K562 (cell line): ENCODE measurements around the gene GLIPR1L1. TPM values are rescaled to one million over a fixed set of nuclear protein-coding genes. Genes with fewer than 3 reads are reported as not detected.

Experiments
- ATAC-seq: fragments of 200-7000 bp; cut with Tn5 transposase; 3 replicates; pipeline ENCODE4 v1.9.1; 2020; ENCODE audit warnings: moderate library complexity
- BruUV-seq: library from RNA; stranded (reverse); fragments of 400-500 nt; replicated peaks from 2 replicates; lab custom pipeline; 2021; lab: Mats Ljungman, UMichigan
- CTCF ChIA-PET: fragments of 300-600 bp; formaldehyde crosslinking; extraction: SDS; loops from one replicate; lab custom pipeline; 2021; ENCODE audit warnings: low intra/inter-chr PET ratio; lab: Yijun Ruan, JAX
- POLR2A ChIA-PET: fragments of 300-600, 350-650 bp; sonication (Branson Sonifier 250); formaldehyde crosslinking; extraction: SDS; loops from one replicate; lab custom pipeline; 2021; ENCODE audit warnings: antibody characterized with exemption, inconsistent platforms; lab: Yijun Ruan, JAX
- DNase-seq, 4 experiments: peaks; one replicate each; pipeline versions ENCODE4 v3.0.0 to v3.0.0-alpha.2; 2011 to 2018; ENCODE audit warnings: low spot score in 3 of 4, mixed read lengths in 3 of 4; ENCODE audit errors: extremely low read depth in 1 of 4
- FAIRE-seq: peaks from 2 replicates; lab custom pipeline; 2011; peaks lifted over from hg19 to GRCh38; lab: Jason Lieb, UNC
- H2AFZ ChIP-seq: 2 replicates; pipeline ENCODE4 v1.6.0; 2011; ENCODE audit warnings: low read depth, low read length, control low read depth, inconsistent platforms
- H3K27ac ChIP-seq: fragments of 200-600 bp; 3 replicates; pipeline ENCODE4 v1.8.0; 2011; ENCODE audit warnings: low read depth, mild to moderate bottlenecking, control low read depth, inconsistent platforms, low read length, moderate library complexity, mixed read lengths; ENCODE audit errors: extremely low read depth
- H3K27me3 ChIP-seq, 2 experiments: fragments of 300-600 bp in 1 of 2; 2 replicates in 1 of 2; 3 replicates in 1 of 2; pipeline versions ENCODE4 v1.6.0 to v1.8.0; 2011; ENCODE audit warnings: inconsistent platforms in 2 of 2, low read length in 2 of 2, mild to moderate bottlenecking in 1 of 2, mixed read lengths in 1 of 2, moderate library complexity in 1 of 2; ENCODE audit not compliant: control insufficient read depth in 2 of 2, insufficient read depth in 2 of 2
- H3K36me3 ChIP-seq: fragments of 300-600 bp; 3 replicates; pipeline ENCODE4 v1.8.0; 2011; ENCODE audit warnings: mild to moderate bottlenecking, low read length, inconsistent platforms; ENCODE audit not compliant: control insufficient read depth, insufficient read depth
- H3K4me1 ChIP-seq, 2 experiments: fragments of 200-600 bp in 1 of 2; replicated peaks in 1 of 2; 2 replicates in 1 of 2; 3 replicates in 1 of 2; pipeline versions ENCODE4 v1.5.1 to v1.8.0; 2011; ENCODE audit warnings: inconsistent platforms in 2 of 2, low read length in 2 of 2, mild to moderate bottlenecking in 1 of 2, mixed read lengths in 1 of 2, moderate library complexity in 1 of 2; ENCODE audit not compliant: control insufficient read depth in 2 of 2, insufficient read depth in 2 of 2
- H3K4me2 ChIP-seq: 2 replicates; pipeline ENCODE4 v1.6.1; 2011; ENCODE audit warnings: low read length, control low read depth, inconsistent platforms, mixed read lengths; ENCODE audit not compliant: insufficient read depth
- H3K4me3 ChIP-seq: fragments of 200-600 bp; sonication (generic), shearing (Covaris generic); 2 replicates; pipeline ENCODE4 v1.5.1; 2016; ENCODE audit warnings: control low read depth, inconsistent platforms
- H3K79me2 ChIP-seq: fragments of 200-600 bp; 3 replicates; pipeline ENCODE4 v1.8.0; 2011; ENCODE audit warnings: low read length, inconsistent platforms; ENCODE audit not compliant: control insufficient read depth, insufficient read depth
- H3K9ac ChIP-seq, 2 experiments: 2 replicates each; pipeline versions ENCODE4 v1.6.0 to v1.6.1; 2011; ENCODE audit warnings: low read depth in 2 of 2, low read length in 2 of 2, control low read depth in 1 of 2, inconsistent platforms in 1 of 2, mild to moderate bottlenecking in 1 of 2, mixed read lengths in 1 of 2; ENCODE audit not compliant: insufficient read depth in 1 of 2
- H3K9me1 ChIP-seq: one replicate; pipeline ENCODE4 v1.6.0; 2011; ENCODE audit warnings: inconsistent platforms, mild to moderate bottlenecking, low read length, moderate library complexity; ENCODE audit not compliant: control insufficient read depth, insufficient read depth
- H3K9me3 ChIP-seq: replicated peaks from 2 replicates; pipeline ENCODE4 v1.5.1; 2011; ENCODE audit warnings: low read depth, low read length, inconsistent platforms; ENCODE audit not compliant: control insufficient read depth, insufficient read depth
- H4K20me1 ChIP-seq: replicated peaks from 2 replicates; pipeline ENCODE4 v1.6.1; 2011; ENCODE audit warnings: low read length, inconsistent platforms, mixed read lengths; ENCODE audit not compliant: control insufficient read depth, insufficient read depth
- ATF3 ChIP-seq, 2 experiments: fragments of 450-650 bp in 1 of 2; sonication (generic) in 1 of 2; formaldehyde crosslinking in 1 of 2; IDR thresholded peaks in 1 of 2; conservative IDR thresholded peaks in 1 of 2; 2 replicates each; pipeline versions ENCODE4 v1.6.1 to v1.8.1; 2016 to 2023; ENCODE audit warnings: mild to moderate bottlenecking in 2 of 2, moderate library complexity in 2 of 2, inconsistent platforms in 1 of 2, missing genetic modification reagents in 1 of 2
- C11orf30 ChIP-seq: fragments of 450-650 bp; IDR thresholded peaks from 2 replicates; pipeline ENCODE4 v1.6.1; 2016; ENCODE audit warnings: low read depth, mild to moderate bottlenecking
- FOSL1 ChIP-seq: fragments of 200-800 bp; sonication (Bioruptor generic); conservative IDR thresholded peaks from 2 replicates; pipeline ENCODE4 v1.6.1; 2016; ENCODE audit warnings: missing genetic modification characterization, missing compliant biosample characterization
- GATAD2A ChIP-seq: fragments of 450-650 bp; IDR thresholded peaks from 2 replicates; pipeline ENCODE4 v1.6.1; 2017
- GTF2E2 ChIP-seq: fragments of 200-800 bp; sonication (Bioruptor generic); IDR thresholded peaks from 2 replicates; pipeline ENCODE4 v1.6.1; 2016; ENCODE audit warnings: missing genetic modification characterization, missing compliant biosample characterization
- HOXB6 ChIP-seq: fragments of 250-450 bp; sonication (Bioruptor Pico); IDR thresholded peaks from 2 replicates; pipeline ENCODE4 v1.5.1; 2022; ENCODE audit warnings: mild to moderate bottlenecking, borderline replicate concordance
- MAFF ChIP-seq: IDR thresholded peaks from 2 replicates; pipeline ENCODE4 v1.6.1; 2012; ENCODE audit warnings: low read length, improper control_type of control experiment
- MAFG ChIP-seq: fragments of 450-650 bp; conservative IDR thresholded peaks from 2 replicates; pipeline ENCODE4 v1.6.1; 2016; ENCODE audit warnings: missing genetic modification characterization, missing compliant biosample characterization
- NCOA6 ChIP-seq: fragments of 450-650 bp; IDR thresholded peaks from 2 replicates; pipeline ENCODE4 v1.6.1; 2017; ENCODE audit warnings: mild to moderate bottlenecking
- PHF20 ChIP-seq: fragments of 450-650 bp; IDR thresholded peaks from 2 replicates; pipeline ENCODE4 v1.6.1; 2018; ENCODE audit not compliant: partially characterized antibody
- TCF7L2 ChIP-seq: fragments of 150-350 bp; IDR thresholded peaks from 2 replicates; pipeline ENCODE4 v1.6.1; 2016; ENCODE audit warnings: low read depth, mild to moderate bottlenecking, low read length, moderate library complexity
- ZNF316 ChIP-seq: fragments of 450-650 bp; IDR thresholded peaks from 2 replicates; pipeline ENCODE4 v1.6.1; 2016
- WGBS: fragments of 100-300 bp; shearing (Covaris generic); methylation state at CpG from one replicate; pipeline ENCODE4 v1.1.6; 2016; ENCODE audit warnings: low coverage, mixed read lengths; ENCODE audit not compliant: insufficient coverage; ENCODE audit errors: missing lambda C conversion rate; 5-methylcytosine and 5-hydroxymethylcytosine counted together
- in situ Hi-C: fragments of 300-500 bp; cut with MboI; formaldehyde crosslinking; loops from 4 replicates; pipeline ENCODE4 v1.15.0; 2018; ENCODE audit warnings: inconsistent platforms, mixed read lengths
- intact Hi-C: fragments of 100-400 bp; cut with micrococcal nuclease; formaldehyde crosslinking; loops from 2 replicates; pipeline ENCODE4 v1.14.2; 2022
- polyA plus RNA-seq, 8 experiments: library from polyadenylated mRNA; depleted of rRNA in 4 of 8; stranded (reverse) in 5 of 8; unstranded in 3 of 8; fragments of >200 nt; fragmentation: Nextera tagmentation in 2 of 8; fragmentation: Illumina TruSeq in 1 of 8; extraction: Ambion mirVana in 2 of 8; extraction: Trizol in 1 of 8; gene quantifications; 2 replicates each; pipeline versions ENCODE4 v1.2.1 to v1.2.3, GENCODE V29; 2011 to 2014; ENCODE audit warnings: inconsistent platforms in 1 of 8, missing spikeins in 1 of 8
- total RNA-seq, 7 experiments: library from RNA; depleted of rRNA in 6 of 7; stranded (reverse); fragments of >200 nt in 6 of 7; fragmentation: Illumina TruSeq in 2 of 7; extraction: Trizol in 2 of 7; gene quantifications; 2 replicates each; pipeline versions ENCODE4 v1.2.1 to v1.2.3, GENCODE V29; 2011 to 2021; ENCODE audit warnings: low replicate concordance in 1 of 7

GLIPR1L1 gene
- total and polyA plus RNA-seq, 9 of the 15 experiments (the other 6 are each of a cell fraction or from before 2014, with no cell fraction given): not detected

- no peak for TF ChIP-seq TCF7L2
- TF ChIP-seq GTF2E2 (tag): no peak
- 0% methylated on average over 1 of the region's 1 CpG for WGBS
- POLR2A ChIA-PET: no interaction called here
- in situ Hi-C loops: no loop called here
- H2AFZ ChIP-seq: no peak overlapping the region
- H4K20me1 ChIP-seq: no peaks in the 10 kb centered on the region
- H3K27ac ChIP-seq: no peak overlapping the region
- H3K9me3 ChIP-seq: no peaks in the 10 kb centered on the region
- DNase-seq: no peak
- intact Hi-C loops: no loop called here
- H3K9me1 ChIP-seq: no peaks in the 10 kb centered on the region
- no peak overlapping the region for H3K9ac ChIP-seq
- peaks cover 0 to 4% of the 10 kb centered on the region in 2 experiments; a peak in 2 of 5 replicates for H3K4me1 ChIP-seq
- no peak for ATAC-seq
- no peaks in the 10 kb centered on the region for H3K27me3 ChIP-seq
- H3K4me3 ChIP-seq: no peak overlapping the region
- no peak overlapping the region for H3K4me2 ChIP-seq
- H3K79me2 ChIP-seq: no peaks in the 10 kb centered on the region
- no TSS peak for BruUV-seq
- CTCF ChIA-PET: no interaction called here
- H3K36me3 ChIP-seq: no peaks in the 10 kb centered on the region
- no peak for FAIRE-seq
These were observed 55.2 kb downstream of the GLIPR1L1 start for GRCh38 chr12:75389706-75390105.

DNA sequence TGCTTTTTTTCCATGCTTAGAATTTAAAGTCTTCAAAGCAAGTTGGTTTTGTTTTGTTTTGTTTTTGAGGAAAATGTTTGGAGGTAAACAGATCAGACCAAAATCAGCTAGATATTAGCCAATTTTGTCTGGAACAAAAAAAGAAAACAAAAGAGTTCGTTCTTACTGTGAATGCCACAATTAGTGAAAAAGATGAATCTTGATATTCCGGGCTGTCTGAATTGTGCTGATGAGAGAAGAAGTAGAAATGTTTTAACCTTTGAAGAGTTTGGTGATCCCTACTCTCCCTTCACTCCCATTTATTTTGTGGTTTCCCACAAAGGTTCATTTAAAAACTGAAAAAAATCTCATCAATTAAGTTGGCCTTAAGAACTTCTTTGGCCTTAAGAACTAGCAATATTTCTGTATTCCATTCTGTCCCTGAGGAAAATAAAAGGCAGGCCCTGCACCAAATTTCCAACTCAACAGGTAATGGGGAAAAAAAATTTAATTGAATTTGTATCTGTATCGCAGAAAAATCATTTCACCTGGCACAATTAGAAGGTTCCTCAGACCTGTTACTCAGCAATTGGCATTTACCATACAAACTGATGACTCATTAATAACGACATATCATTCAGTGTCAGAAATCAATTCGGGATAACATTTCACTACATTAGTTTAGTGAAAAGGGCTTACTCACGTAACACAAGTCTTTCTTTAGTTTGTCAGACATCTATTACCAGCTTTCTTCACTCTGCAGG lies 55.9 kb downstream of the GLIPR1L1 start:
- intact Hi-C loops (no loop called here), in situ Hi-C loops (no loop called here)
- no peaks in the 10 kb centered on the region for H3K27me3 ChIP-seq
- no peaks in the 10 kb centered on the region for H3K9me3 ChIP-seq
- ChIA-PET CTCF (no interaction called here), POLR2A (no interaction called here)
- TSS peak; percentile 79 for BruUV-seq
- DNase-seq: no peak
- H3K4me2 ChIP-seq: peak overlapping the region; percentile 64
- H3K4me1 ChIP-seq: peaks cover 0 to 4% of the 10 kb centered on the region in 2 experiments; a peak in 2 of 5 replicates
- H3K36me3 ChIP-seq: no peaks in the 10 kb centered on the region
- FAIRE-seq: no peak
- H3K79me2 ChIP-seq: no peaks in the 10 kb centered on the region
- no peak overlapping the region for H3K9ac ChIP-seq
- H4K20me1 ChIP-seq: no peaks in the 10 kb centered on the region
- no peaks in the 10 kb centered on the region for H3K9me1 ChIP-seq
- peak; percentile 56 for TF ChIP-seq FOSL1 (tag)
- TF ChIP-seq NCOA6: no peak
- TF ChIP-seq GATAD2A: no peak
- TF ChIP-seq ZNF316: peak; percentile 90
- peak; percentile 68 for TF ChIP-seq MAFG (tag)
- TF ChIP-seq PHF20: no peak
- peak; percentile 25; the same call in 1 of the 2 replicates for TF ChIP-seq MAFF
- no peak for TF ChIP-seq HOXB6 (CRISPR knock-in tag)
- peak; percentile 42; the same call in 1 of the 2 replicates for TF ChIP-seq ATF3 (IDR thresholded peaks at IDR 0.05)
- TF ChIP-seq ATF3 (CRISPR knock-in tag; conservative IDR thresholded peaks at IDR 0.05): no peak
- peak; percentile 76 for TF ChIP-seq C11orf30
- TF ChIP-seq, all 486 proteins: peak for 6
- peak overlapping the region; percentile 91 for H2AFZ ChIP-seq
- H3K27ac ChIP-seq: no peak overlapping the region
- WGBS: 10% methylated on average over 6 of the region's 6 CpGs
- no peak for ATAC-seq
- no peak overlapping the region for H3K4me3 ChIP-seq
